ENCODE results near the gene TBC1D14. TPM values are rescaled to one million over a fixed set of nuclear protein-coding genes. Genes with fewer than 3 reads are reported as not detected.

The TBC1D14 gene
- polyA plus RNA-seq, 1 of the 3 experiments (the other 2 are of a cell fraction), result 39.5 TPM

- Histone ChIP-seq H2AFZ (ENCODE audit: low read depth) (no peak overlapping the region), H3K9me3 (no peaks in the 10 kb centered on the region), H4K20me1 (ENCODE audit: insufficient read depth) (no peaks in the 10 kb centered on the region), H3K27ac (ENCODE audit: low read depth in 2 of 2, low read length in 1 of 2) (no peak overlapping the region), H3K9me2 (no peaks in the 10 kb centered on the region), H3K79me2 (ENCODE audit: insufficient read depth) (peaks cover 7% of the 10 kb centered on the region; the same call in 1 of the 2 replicates), H3F3A (replicated peaks; ENCODE audit: insufficient read depth) (no peaks in the 10 kb centered on the region), H3K9ac (no peak overlapping the region), H3K27me3 (ENCODE audit: insufficient read depth) (no peaks in the 10 kb centered on the region), H3K36me3 (replicated peaks in 1 of 2; ENCODE audit: control insufficient read depth in 1 of 2, insufficient read depth in 2 of 2, low read length in 1 of 2) (peaks cover 0 to 10% of the 10 kb centered on the region in 2 experiments), H3K4me1 (ENCODE audit: control insufficient read depth in 1 of 2, insufficient read depth in 2 of 2, low read depth in 1 of 2, low read length in 1 of 2) (peaks cover 0 to 4% of the 10 kb centered on the region in 2 experiments; a peak in 2 of 4 replicates), H3K4me3 (ENCODE audit: low read depth in 2 of 2, low read length in 1 of 2) (no peak overlapping the region), H3K4me2 (no peak overlapping the region)
- no peak for DNase-seq
- WGBS (ENCODE audit: low lambda C conversion rate), result 96% methylated on average over 2 of the region's 4 CpGs
- ChIA-PET CTCF (interaction anchor here (1.5 kb wide), 1 partner anchor 17 kb away, joined by 4 read pairs; no protein-coding TSS in a partner anchor), POLR2A (no interaction called here)
- TF ChIP-seq TAF1 (IDR thresholded peaks at IDR 0.05; ENCODE audit: borderline replicate concordance, low read depth, low read length), result no peak
- no peak for TF ChIP-seq USF2 (IDR thresholded peaks at IDR 0.05; ENCODE audit: borderline replicate concordance, low read depth, low read length)
- TF ChIP-seq RCOR1 (IDR thresholded peaks at IDR 0.05; ENCODE audit: low read length), result no peak
- no peak for TF ChIP-seq MXI1 (IDR thresholded peaks at IDR 0.05; ENCODE audit: low read depth, low read length)
- TF ChIP-seq YY1 (IDR thresholded peaks at IDR 0.05; ENCODE audit: low read depth), result no peak
- no peak for TF ChIP-seq ELF1 (IDR thresholded peaks at IDR 0.05)
- no peak for TF ChIP-seq SMC3 (IDR thresholded peaks at IDR 0.05; ENCODE audit: low read depth, low read length)
- no peak for TF ChIP-seq FOSL2 (IDR thresholded peaks at IDR 0.05; ENCODE audit: borderline replicate concordance, low read depth)
- TF ChIP-seq IRF3 (IDR thresholded peaks at IDR 0.05; ENCODE audit: low read depth, low read length), result no peak
- no peak for TF ChIP-seq CTCF (IDR thresholded peaks at IDR 0.05)
- TF ChIP-seq NFIC (IDR thresholded peaks at IDR 0.05; ENCODE audit: borderline replicate concordance), result no peak
- TF ChIP-seq FOXJ3 (CRISPR knock-in tag; IDR thresholded peaks at IDR 0.05), result no peak
- TF ChIP-seq GABPA (IDR thresholded peaks at IDR 0.05; ENCODE audit: low read depth), result no peak
- TF ChIP-seq POLR2AphosphoS5 (IDR thresholded peaks at IDR 0.05; ENCODE audit: low read depth, low read length), result no peak
- TF ChIP-seq RFX5 (IDR thresholded peaks at IDR 0.05; ENCODE audit: low read length), result no peak
- TF ChIP-seq MEF2A (IDR thresholded peaks at IDR 0.05; ENCODE audit: borderline replicate concordance, low read depth), result no peak
- no peak for TF ChIP-seq CHD2 (IDR thresholded peaks at IDR 0.05; ENCODE audit: low read length, partially characterized antibody)
- no peak for TF ChIP-seq MAX (IDR thresholded peaks at IDR 0.05; ENCODE audit: low read depth)
- TF ChIP-seq SIN3A (IDR thresholded peaks at IDR 0.05; ENCODE audit: borderline replicate concordance, low read depth, low read length), result no peak
- no peak for TF ChIP-seq GATA2 (CRISPR knock-in tag; IDR thresholded peaks at IDR 0.05)
Observed at GRCh38 chr4:6928081-6928480, 18.5 kb downstream of the TBC1D14 start.
